OCI-LY1 (cell line): ENCODE data around the gene CNTN5.

Experiments used
- H2AFZ ChIP-seq: fragments of 200-600 bp; sonication (generic), shearing (Covaris generic); 2 replicates; pipeline ENCODE4 v1.6.0; 2014; ENCODE audit warnings: antibody characterized with exemption, mild to moderate bottlenecking, low read length
- H3F3A ChIP-seq: fragments of 200-600 bp; sonication (generic), shearing (Covaris generic); 2 replicates; pipeline ENCODE4 v1.6.0; 2014; ENCODE audit warnings: mild to moderate bottlenecking, antibody characterized with exemption, low read length, moderate library complexity; ENCODE audit not compliant: insufficient read depth
- H3K27ac ChIP-seq: fragments of 200-600 bp; sonication (generic); 2 replicates; pipeline ENCODE4 v1.5.1; 2014; ENCODE audit warnings: low read length, mixed run types, mild to moderate bottlenecking, low read depth; ENCODE audit not compliant: poor library complexity, severe bottlenecking
- H3K27me3 ChIP-seq: fragments of 200-600 bp; sonication (generic); 2 replicates; pipeline ENCODE4 v1.6.0; 2014; ENCODE audit warnings: antibody characterized with exemption, mild to moderate bottlenecking, low read length, moderate library complexity; ENCODE audit not compliant: insufficient read depth
- H3K36me3 ChIP-seq: fragments of 200-600 bp; sonication (generic); 2 replicates; pipeline ENCODE4 v1.6.1; 2014; ENCODE audit warnings: mild to moderate bottlenecking, antibody characterized with exemption, low read length, moderate library complexity, mixed read lengths; ENCODE audit not compliant: insufficient read depth
- H3K4me1 ChIP-seq: fragments of 200-600 bp; sonication (generic); 2 replicates; pipeline ENCODE4 v1.5.1; 2014; ENCODE audit warnings: mild to moderate bottlenecking, low read length, moderate library complexity; ENCODE audit not compliant: insufficient read depth, severe bottlenecking
- H3K4me2 ChIP-seq: fragments of 200-600 bp; sonication (generic), shearing (Covaris generic); 2 replicates; pipeline ENCODE4 v1.6.1; 2014; ENCODE audit warnings: low read length
- H3K4me3 ChIP-seq: fragments of 200-600 bp; sonication (generic); 2 replicates; pipeline ENCODE4 v1.5.1; 2014; ENCODE audit warnings: low read length, low read depth, mild to moderate bottlenecking, mixed read lengths; ENCODE audit not compliant: poor library complexity, severe bottlenecking
- H3K79me2 ChIP-seq: fragments of 200-600 bp; shearing (Covaris generic); 2 replicates; pipeline ENCODE4 v1.6.1; 2016; ENCODE audit warnings: mixed run types, low read length, mixed read lengths; ENCODE audit not compliant: insufficient read depth
- H3K9ac ChIP-seq: fragments of 200-600 bp; sonication (generic), shearing (Covaris generic); 2 replicates; pipeline ENCODE4 v1.6.1; 2014; ENCODE audit warnings: mild to moderate bottlenecking, low read length, mixed read lengths
- H3K9me2 ChIP-seq: fragments of 200-600 bp; sonication (generic), shearing (Covaris generic); 2 replicates; pipeline ENCODE4 v1.6.1; 2014; ENCODE audit warnings: low read depth, mild to moderate bottlenecking, low read length, mixed read lengths
- H3K9me3 ChIP-seq: fragments of 200-600 bp; shearing (Covaris generic); 2 replicates; pipeline ENCODE4 v1.6.1; 2014; ENCODE audit warnings: low read length, mixed read lengths
- H4K20me1 ChIP-seq: fragments of 200-600 bp; sonication (generic), shearing (Covaris generic); 2 replicates; pipeline ENCODE4 v1.6.0; 2016; ENCODE audit warnings: mild to moderate bottlenecking, low read length; ENCODE audit not compliant: insufficient read depth
- EZH2 ChIP-seq: fragments of 200-600 bp; sonication (generic), shearing (Covaris generic); IDR thresholded peaks from 2 replicates; pipeline ENCODE4 v1.8.0; 2017; ENCODE audit warnings: borderline replicate concordance, mixed run types, mild to moderate bottlenecking, antibody characterized with exemption, low read length, moderate library complexity, mixed read lengths
- TF ChIP-seq, protein P1 (sequence below): fragments of 200-600 bp; sonication (generic), shearing (Covaris generic); IDR thresholded peaks from 2 replicates; pipeline ENCODE4 v1.5.1; 2017; ENCODE audit warnings: mild to moderate bottlenecking, antibody characterized with exemption, low read length, moderate library complexity, mixed read lengths

Gene CNTN5

DNA sequence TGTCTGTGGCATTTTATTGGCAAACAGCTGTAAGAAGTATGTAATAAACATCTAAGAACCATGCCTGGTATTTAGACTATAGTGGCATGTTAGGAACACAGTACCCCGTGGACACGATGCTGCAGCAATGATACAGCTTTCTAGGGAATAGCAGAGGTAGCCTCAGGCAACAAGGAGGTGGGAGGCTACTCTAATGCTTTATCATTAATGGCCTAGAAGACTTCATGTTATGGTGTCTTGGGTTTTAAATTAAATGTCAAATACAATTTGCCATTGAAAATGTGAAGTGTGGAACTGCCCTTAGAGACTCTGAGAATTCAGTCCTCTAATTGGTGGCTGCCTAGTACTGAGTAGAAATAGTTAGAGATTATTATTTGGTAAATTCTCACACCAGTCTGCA lies 516.9 kb downstream of the CNTN5 start:
- Histone ChIP-seq H4K20me1 (no peaks in the 10 kb centered on the region), H3F3A (no peaks in the 10 kb centered on the region), H3K9me3 (no peaks in the 10 kb centered on the region), H3K4me3 (no peak overlapping the region), H3K27me3 (no peaks in the 10 kb centered on the region), H3K4me1 (no peaks in the 10 kb centered on the region), H3K9ac (no peak overlapping the region), H3K36me3 (no peaks in the 10 kb centered on the region), H3K27ac (no peak overlapping the region), H3K9me2 (no peaks in the 10 kb centered on the region), H2AFZ (no peak overlapping the region), H3K79me2 (no peaks in the 10 kb centered on the region), H3K4me2 (no peak overlapping the region)
- no peak for TF ChIP-seq EZH2
- TF ChIP-seq, protein P1, sequence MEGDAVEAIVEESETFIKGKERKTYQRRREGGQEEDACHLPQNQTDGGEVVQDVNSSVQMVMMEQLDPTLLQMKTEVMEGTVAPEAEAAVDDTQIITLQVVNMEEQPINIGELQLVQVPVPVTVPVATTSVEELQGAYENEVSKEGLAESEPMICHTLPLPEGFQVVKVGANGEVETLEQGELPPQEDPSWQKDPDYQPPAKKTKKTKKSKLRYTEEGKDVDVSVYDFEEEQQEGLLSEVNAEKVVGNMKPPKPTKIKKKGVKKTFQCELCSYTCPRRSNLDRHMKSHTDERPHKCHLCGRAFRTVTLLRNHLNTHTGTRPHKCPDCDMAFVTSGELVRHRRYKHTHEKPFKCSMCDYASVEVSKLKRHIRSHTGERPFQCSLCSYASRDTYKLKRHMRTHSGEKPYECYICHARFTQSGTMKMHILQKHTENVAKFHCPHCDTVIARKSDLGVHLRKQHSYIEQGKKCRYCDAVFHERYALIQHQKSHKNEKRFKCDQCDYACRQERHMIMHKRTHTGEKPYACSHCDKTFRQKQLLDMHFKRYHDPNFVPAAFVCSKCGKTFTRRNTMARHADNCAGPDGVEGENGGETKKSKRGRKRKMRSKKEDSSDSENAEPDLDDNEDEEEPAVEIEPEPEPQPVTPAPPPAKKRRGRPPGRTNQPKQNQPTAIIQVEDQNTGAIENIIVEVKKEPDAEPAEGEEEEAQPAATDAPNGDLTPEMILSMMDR = no peak

DNA sequence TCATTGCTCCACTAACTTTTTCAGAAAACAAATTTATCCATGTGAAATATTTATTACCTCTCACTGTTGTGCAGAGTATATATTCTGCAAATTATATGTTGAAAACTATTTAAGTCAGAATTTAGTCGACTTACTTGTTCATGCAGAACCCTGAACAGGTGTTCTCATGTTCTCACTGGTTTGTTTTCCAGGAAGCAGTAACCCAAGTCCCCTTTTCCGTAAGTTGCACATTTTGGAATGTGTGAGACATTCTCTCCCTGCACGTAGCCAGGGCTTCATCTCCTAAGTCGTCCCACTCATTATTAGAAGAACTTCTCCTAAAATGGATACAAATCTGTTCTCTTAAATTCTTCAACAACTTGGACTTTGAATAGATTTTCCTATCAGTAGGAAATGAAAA lies 524.9 kb downstream of the CNTN5 start:
- no peaks in the 10 kb centered on the region for H3K36me3 ChIP-seq

DNA sequence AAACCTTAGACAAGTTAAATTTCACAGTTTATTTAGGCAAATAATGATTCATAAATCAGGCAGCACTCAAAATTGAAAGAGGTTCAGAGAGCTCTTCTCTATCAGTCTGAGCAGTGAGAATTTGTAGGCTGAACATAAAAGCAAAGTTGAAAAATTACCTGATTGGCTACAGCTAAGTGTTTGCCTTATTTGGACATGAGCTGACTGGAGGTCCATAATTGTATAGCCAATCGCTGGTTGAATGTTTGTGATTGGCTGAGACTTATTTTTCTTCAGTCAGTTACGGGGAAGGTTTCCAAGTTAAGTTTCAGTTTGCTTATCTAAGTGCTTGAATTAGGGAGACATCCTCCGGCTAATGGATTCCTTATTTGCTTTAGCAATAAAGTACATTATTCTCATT lies 527.5 kb downstream of the CNTN5 start:
- no peak overlapping the region for H3K9ac ChIP-seq
- TF ChIP-seq, protein P1 = no peak
- no peak for TF ChIP-seq EZH2

More for the DNA sequence above, 524.9 kb downstream of the CNTN5 start:
- H3K9me3 ChIP-seq = no peaks in the 10 kb centered on the region
- H4K20me1 ChIP-seq = no peaks in the 10 kb centered on the region
- no peak overlapping the region for H3K4me3 ChIP-seq
- H2AFZ ChIP-seq = no peak overlapping the region
- no peaks in the 10 kb centered on the region for H3K27me3 ChIP-seq
- H3K9me2 ChIP-seq = no peaks in the 10 kb centered on the region
- no peaks in the 10 kb centered on the region for H3K4me1 ChIP-seq
- no peak overlapping the region for H3K9ac ChIP-seq
- TF ChIP-seq EZH2 = no peak
- no peaks in the 10 kb centered on the region for H3K79me2 ChIP-seq
- H3F3A ChIP-seq = no peaks in the 10 kb centered on the region
- no peak overlapping the region for H3K4me2 ChIP-seq
- H3K27ac ChIP-seq = no peak overlapping the region

DNA sequence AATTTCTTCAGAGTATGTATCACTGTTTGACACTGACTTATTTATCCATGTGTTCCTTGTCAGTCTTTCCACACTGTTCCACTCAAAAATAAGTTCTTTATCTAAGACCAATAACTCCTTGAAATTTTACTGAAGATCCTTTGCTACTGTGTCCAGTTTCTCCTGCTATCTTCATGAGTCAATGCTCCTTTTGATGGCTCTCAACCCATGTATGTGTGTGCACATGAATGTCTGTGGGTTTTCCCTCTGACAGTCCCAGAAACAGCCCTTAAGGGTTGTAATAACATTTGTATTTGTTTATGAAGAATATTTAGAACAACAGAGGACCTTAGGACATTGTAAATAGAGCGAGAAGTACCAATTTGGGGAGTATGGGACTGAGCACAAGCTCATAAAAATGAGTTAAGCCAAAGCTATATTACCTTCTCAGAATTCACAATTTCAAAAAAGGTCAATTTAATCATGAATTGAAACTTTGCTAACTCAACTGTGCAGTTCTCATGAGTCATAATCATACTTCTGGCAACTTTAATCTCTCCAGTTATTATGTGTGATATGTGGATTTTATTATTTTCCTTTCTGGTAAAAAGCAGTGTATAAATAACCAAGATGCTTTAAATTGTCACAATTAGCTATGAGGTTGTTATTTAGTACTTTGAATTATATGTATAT lies 533.6 kb downstream of the CNTN5 start:
- Histone ChIP-seq H3K9me2 (no peaks in the 10 kb centered on the region), H3K9ac (no peak overlapping the region), H3K36me3 (no peaks in the 10 kb centered on the region), H3K4me2 (no peak overlapping the region), H3K79me2 (no peaks in the 10 kb centered on the region), H3K9me3 (no peaks in the 10 kb centered on the region), H3F3A (no peaks in the 10 kb centered on the region), H3K4me3 (no peak overlapping the region), H2AFZ (no peak overlapping the region), H3K4me1 (no peaks in the 10 kb centered on the region), H3K27me3 (no peaks in the 10 kb centered on the region), H3K27ac (no peak overlapping the region), H4K20me1 (no peaks in the 10 kb centered on the region)
- no peak for TF ChIP-seq EZH2
- TF ChIP-seq, protein P1 = no peak

More for the DNA sequence above, 527.5 kb downstream of the CNTN5 start:
- Histone ChIP-seq H2AFZ (no peak overlapping the region), H3F3A (no peaks in the 10 kb centered on the region), H3K79me2 (no peaks in the 10 kb centered on the region), H3K36me3 (no peaks in the 10 kb centered on the region), H3K27ac (no peak overlapping the region), H3K4me1 (no peaks in the 10 kb centered on the region), H3K9me2 (no peaks in the 10 kb centered on the region), H3K4me3 (no peak overlapping the region), H4K20me1 (no peaks in the 10 kb centered on the region), H3K9me3 (no peaks in the 10 kb centered on the region), H3K27me3 (no peaks in the 10 kb centered on the region), H3K4me2 (no peak overlapping the region)
